Esophagus muscularis mucosa (tissue), 4 donors: ENCODE measurements around the gene GRIK4.

Source experiments
- EP300 ChIP-seq: sonication (generic); formaldehyde crosslinking; IDR thresholded peaks from one replicate; pipeline ENCODE4 v1.6.1; 2017; ENCODE audit warnings: antibody characterized with exemption
- POLR2AphosphoS5 ChIP-seq, 2 donors: sonication (generic); formaldehyde crosslinking; IDR thresholded peaks; one replicate each; pipeline ENCODE4 v1.6.1; 2017; ENCODE audit warnings: antibody characterized with exemption in 2 of 2
- TF ChIP-seq, protein P1 (sequence below), 3 experiments: fragments of 200-600 bp in 2 of 3; fragments of 450-650 bp in 1 of 3; sonication (generic) in 2 of 3; IDR thresholded peaks; one replicate each; pipeline ENCODE4 v1.5.1; 2017 to 2019; ENCODE audit warnings: antibody characterized with exemption in 3 of 3, mild to moderate bottlenecking in 2 of 3, moderate library complexity in 1 of 3

DNA sequence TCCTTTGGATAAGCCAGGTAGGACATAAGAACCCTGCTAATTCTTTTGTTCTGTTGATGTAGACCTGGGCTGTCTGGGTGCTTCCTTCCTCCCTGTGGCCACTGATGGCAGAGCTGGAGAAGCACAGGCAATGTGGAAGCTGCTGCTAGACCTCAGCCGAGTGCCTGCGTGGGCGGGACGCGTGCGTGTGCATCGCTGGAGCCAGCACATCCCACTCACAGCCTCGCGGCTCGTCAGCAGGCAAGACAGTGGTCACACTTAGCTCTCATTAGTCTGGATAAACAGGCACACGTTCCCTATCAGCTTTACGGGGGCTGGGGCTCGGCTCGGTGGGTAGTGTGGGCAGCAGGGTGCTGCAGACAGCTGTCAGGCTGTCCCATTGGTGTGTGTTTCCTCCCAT is 155.7 kb downstream of the GRIK4 start:
- TF ChIP-seq, protein P1, sequence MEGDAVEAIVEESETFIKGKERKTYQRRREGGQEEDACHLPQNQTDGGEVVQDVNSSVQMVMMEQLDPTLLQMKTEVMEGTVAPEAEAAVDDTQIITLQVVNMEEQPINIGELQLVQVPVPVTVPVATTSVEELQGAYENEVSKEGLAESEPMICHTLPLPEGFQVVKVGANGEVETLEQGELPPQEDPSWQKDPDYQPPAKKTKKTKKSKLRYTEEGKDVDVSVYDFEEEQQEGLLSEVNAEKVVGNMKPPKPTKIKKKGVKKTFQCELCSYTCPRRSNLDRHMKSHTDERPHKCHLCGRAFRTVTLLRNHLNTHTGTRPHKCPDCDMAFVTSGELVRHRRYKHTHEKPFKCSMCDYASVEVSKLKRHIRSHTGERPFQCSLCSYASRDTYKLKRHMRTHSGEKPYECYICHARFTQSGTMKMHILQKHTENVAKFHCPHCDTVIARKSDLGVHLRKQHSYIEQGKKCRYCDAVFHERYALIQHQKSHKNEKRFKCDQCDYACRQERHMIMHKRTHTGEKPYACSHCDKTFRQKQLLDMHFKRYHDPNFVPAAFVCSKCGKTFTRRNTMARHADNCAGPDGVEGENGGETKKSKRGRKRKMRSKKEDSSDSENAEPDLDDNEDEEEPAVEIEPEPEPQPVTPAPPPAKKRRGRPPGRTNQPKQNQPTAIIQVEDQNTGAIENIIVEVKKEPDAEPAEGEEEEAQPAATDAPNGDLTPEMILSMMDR (IDR thresholded peaks at IDR 0.05): no peak
- TF ChIP-seq POLR2AphosphoS5 (IDR thresholded peaks at IDR 0.05) (no peak), EP300 (no peak)
